NCI-H1930 (cell line): ENCODE results near the gene TERB2.
"Not testable (repeated sequence)": the region's sequence is repeated elsewhere in the genome, so short reads cannot be mapped to it uniquely, and the experiment has no call there.

Experiments used
- DNase-seq, 2 experiments: peaks; one replicate each; lab custom pipeline; 2025; lab: John Stamatoyannopoulos, UW

TERB2 gene

DNA sequence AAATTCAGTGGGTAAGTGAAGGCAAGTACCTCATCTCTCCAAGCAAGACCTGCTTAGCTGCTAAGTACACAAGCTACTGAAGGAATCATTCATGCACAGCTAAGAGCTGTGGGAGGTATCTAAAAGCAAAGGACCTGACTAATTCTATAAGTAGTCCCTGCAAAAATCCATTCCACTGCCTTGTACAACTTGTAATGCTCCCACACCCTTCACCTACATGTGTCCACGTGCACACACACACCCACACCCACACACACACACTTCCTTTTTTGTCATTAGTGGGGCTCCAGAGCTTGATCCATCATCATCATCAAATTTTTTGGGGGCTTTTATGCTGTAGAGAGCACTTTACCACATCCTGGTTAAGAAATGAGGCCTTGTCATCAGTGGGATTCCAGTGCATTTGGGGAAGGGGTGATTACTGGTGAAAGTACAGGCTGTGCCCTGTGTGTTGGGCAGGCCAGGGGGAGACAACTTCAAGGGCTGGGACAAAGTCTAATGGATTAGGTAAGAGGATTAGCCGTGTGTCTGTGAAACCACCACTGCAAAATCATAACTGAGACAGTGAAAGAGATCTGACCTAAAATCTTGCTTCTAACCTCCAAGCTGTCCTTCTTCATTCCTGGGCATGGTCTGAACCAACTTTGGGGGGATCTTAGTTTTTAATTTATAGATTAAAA, 47.4 kb downstream of the TERB2 start:
- not testable (repeated sequence) for DNase-seq

DNA sequence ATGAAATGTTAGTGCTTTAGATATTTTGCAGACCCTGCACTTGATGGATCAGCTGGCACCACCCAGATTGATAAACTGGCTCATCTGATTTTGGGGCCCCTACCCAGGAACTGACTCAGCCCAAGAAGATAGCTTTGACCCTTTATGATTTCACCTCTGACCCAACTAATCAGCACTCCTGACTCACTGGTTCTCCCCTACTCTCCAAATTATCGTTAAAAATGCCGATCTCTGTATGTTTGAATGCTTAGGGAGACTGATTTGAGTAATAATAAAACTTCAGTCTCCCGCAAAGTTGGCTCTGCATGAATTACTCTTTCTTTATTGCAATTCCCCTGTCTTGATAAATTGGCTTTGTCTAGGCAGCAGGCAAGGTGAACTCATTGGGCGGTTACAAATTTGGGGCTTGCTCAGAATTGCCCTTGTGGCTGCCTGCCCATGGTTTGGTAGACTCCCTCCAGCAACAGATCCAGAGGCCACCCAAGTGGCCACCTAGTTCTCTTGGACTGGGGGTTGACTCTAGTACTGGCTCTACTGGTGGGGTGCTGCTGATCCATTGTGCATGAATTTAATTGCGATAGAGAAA, 48.2 kb downstream of the TERB2 start:
- DNase-seq = not testable (repeated sequence)

DNA sequence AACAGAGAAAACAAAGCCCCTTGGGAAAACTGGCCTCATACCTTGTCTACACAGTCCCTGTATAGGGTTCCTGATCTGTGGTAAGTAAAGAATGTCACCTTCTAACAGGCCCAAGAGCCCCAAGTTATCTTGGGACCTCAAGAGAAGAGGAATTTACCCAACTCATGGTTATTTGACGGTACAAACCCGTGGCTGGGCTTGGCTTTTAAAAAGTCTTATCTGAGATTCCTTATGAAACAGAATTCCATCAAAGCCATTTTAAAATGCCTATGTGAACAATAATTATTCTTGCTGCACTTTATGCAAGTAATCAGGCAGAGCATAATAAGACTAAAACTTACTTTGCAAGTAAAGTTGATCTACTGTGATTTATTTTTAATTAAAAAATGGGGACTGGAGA, 52.6 kb downstream of the TERB2 start:
- no peak for DNase-seq

DNA sequence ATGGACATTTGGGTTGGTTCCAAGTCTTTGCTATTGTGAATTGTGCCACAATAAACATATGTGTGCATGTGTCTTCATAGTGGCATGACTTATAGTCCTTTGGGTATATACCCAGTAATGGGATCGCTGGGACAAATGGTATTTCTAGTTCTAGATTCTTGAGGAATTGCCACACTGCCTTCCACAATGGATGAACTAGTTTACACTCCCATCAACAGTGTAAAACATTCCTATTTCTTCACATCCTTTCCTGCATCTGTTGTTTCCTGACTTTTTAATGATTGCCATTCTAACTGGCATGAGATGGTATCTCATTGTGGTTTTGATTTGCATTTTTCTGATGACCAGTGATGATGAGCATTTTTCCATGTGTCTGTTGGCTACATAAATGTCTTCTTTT, 58.6 kb downstream of the TERB2 start:
- DNase-seq = not testable (repeated sequence)

DNA sequence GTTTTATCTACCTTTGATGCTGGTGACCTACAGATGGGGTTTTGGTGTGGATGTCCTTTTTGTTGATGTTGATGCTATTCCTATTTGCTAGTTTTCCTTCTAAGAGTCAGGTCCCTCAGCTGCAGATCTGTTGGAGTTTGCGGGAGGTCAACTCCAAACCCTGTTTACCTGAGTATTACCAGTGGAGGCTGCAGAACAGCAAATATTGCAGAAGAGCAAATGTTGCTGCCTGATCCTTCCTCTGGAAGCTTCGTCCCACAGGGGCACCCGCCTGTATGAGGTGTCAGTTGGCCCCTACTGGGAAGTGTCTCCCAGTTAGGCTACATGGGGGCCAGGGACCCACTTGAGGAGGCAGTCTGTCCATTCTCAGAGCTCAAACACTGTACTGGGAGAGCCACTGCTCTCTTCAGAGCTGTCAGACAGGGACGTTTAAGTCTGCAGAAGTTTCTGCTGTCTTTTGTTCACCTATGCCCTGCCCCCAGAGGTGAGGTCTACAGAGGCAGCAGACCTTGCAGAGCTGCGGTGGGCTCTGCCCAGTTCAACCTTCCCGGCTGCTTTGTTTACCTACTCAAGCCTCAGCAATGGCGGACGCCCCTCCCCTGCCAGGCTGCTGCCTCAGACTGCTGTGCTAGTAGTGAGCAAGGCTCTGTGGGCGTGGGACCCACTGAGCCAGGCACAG, 63.9 kb downstream of the TERB2 start:
- DNase-seq = not testable (repeated sequence)

DNA sequence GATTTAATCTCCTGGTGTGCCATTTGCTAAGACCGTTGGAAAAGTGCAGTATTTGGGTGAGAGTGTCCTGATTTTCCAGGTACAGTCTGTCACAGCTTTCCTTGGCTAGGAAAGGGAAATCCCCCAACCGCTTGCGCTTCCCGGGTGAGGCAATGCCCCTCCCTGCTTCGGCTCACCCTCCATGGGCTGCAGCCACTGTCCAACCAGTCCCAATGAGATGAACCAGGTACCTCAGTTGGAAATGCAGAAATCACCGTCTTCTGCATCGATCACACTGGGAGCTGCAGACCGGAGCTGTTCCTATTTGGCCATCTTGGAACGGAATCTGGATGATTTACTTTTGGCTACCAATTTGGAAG, 64.4 kb downstream of the TERB2 start:
- DNase-seq = not testable (repeated sequence)

DNA sequence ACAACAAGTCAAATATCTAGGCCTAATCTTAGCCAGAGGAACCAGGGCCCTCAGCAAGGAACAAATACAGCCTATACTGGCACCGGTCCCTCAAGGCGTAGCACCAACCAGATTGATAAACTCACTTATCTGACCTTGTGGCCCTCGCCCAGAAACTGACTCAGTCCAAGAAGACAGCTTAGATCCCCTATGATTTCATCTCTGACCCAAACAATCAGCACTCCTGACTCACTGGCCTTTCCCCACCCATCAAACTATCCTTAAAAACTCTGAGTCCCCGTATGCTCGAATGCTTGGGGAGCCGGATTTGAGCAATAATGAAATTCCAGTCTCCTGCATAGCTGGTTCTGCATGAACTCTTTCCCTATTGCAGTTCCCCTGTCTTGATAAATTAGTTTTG, 64.9 kb downstream of the TERB2 start:
- no peak for DNase-seq

DNA sequence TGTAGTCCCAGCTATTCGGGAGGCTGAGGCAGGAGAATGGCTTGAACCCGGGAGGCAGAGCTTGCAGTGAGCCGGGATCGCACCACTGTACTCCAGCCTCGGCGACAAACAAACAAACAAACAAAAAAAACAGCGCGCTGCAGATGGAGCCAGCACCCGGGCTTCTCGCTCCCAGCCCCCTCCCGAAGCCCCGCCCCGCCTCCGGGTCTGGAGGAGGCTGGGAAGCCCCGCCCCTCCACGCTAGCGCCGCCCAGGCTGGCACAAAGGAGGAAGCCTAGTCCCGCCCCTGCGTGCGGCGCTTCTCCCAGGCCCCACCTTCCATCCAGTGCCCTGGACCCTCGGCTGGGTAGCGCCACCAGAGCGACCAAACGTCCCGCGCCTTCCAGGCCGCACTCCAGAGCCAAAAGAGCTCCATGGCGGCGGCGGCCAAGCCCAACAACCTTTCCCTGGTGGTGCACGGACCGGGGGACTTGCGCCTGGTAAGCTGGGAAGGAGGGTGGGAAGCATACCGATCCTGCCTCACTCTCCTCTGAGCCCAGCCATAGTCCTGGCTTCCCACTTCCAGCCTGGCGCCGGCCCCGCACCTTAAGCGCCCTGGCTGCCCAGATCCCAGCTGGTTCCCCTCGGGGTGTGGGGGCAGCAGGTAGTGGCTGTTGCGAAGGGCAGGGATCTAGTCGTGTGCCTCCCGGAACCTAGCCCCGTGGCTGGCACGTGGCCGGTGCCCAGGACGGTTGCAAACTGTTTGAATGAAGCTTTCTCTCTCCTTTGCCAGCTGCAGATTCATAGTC, 66.6 kb downstream of the TERB2 start, which contains the start of gene SORD:
TSS of gene SORD (plus strand) at position 325 of the 788 bp plus-strand sequence. CDS start at position 414, 89 bp downstream.
- DNase-seq = peak; percentile 84 to 89

DNA sequence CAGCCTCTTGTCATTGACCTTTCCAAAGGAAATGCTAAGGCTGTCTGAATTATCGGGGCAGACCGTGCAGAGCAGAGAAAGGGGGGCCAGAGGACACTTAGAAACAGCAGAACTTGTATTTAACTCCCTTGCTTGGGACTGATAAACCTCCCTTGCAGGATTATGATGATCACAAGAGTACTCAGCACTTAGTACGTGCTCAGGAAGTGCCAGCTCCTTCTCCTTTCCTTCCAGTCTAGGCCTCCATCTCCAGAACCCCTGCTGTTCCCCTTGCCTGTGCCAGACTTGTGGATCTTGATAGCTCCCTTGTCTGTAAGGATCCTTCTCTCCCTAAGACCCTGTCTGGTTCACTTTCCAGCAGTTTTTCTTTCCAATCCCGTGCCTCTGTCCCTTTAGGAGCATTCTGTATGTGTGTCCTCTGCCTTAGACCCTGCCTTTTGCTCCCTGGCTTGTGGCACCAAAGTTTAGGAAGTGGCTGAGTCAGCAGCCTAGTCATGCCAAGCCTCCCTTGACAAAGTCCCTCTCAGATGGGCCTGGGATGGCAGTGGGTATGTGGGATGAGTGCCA, 67.3 kb downstream of the TERB2 start:
- no peak for DNase-seq

DNA sequence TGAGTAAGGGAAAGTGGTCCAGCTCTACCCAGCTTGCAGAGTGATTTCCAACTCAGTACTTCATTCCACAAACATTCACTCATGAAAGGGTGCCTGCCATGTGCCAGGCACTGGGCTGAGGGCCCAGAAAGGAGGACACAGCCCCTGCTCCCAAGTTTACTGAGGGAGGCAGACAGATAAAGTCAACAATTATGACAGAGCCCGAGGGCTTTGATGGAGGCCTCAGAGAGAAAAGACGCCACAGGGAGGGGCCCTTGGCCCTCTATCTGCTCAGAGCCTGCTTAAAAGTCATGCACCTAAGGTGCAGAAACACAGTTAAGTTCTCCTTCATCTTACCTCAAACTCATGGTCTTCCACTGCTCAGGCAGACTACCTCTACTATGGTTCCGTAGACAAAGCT, 68.2 kb downstream of the TERB2 start:
- not testable (repeated sequence) for DNase-seq

DNA sequence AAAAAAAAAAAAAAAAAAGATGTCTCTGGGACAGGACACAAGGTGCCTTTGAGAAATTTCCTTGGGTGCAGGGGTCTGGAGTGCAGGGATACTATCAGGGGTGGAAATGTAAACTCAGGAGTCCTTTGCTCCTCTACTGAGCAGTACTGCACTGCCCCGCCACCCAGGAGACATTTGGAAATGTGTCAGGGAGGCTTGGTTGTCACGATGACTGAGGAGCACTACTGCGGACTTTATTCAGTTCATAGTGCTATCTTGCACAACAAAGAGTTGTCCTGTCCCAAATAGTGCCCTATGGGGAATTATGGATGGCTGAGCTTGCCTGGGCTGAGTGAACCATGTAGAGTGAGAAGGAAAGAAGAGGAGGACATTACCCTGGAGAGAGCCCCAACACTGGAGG, 69.1 kb downstream of the TERB2 start:
- DNase-seq = not testable (repeated sequence)

DNA sequence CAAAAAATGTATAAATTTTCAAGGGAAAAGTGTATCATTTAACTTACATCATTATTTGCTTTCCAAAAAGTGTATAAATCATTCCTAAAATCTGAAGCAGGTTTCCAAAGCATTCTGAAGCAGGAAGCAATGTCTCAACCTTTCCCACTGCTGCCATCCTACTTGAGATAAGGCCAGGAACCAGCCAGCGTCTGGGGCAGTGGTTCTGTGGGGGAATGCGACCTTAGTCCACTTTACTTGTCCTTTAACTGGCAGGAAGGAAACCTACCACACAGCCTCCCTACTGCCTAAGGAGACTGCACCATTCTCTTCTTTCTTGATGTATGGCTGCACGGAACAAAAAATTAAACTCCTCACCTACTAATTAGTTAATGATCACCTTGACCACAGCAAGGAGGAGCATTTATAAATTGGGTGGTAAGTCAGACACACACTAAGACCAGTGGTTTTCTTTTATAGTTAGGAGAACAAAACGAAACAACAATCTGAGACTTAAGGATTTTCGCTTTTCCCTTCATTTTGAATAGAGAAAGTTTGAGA, 70.2 kb downstream of the TERB2 start:
- no peak for DNase-seq

DNA sequence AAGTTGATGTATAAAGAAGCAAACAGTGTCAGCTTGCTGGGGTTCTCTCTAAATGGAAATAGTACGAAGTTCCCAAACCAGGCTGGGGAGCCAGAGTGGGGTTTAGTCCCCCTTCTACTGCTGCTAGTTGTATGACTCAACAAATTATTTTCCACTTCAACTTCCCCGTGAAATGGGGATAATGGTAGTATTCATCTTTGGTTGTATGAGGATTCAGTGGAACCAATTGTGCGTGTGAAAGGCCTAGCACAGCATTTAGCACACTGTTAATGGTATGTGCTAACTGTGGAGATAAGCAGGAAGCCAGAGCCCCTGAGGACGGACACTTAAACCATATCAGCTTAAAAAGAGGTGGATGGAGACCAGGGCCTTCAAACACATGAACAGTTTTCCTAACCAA, 70.7 kb downstream of the TERB2 start:
- no peak for DNase-seq
